Thoracic aorta (tissue), 2 donors: ENCODE results near the gene NEDD4L. TPM values are rescaled to one million over a fixed set of nuclear protein-coding genes. Genes with fewer than 3 reads are reported as not detected.

Experiments
- ATAC-seq: fragments of 150-250 bp; one replicate; pipeline ENCODE4 v1.8.0; 2017; ENCODE audit warnings: low read depth; ENCODE audit not compliant: insufficient number of reproducible peaks, low FRiP score
- DNase-seq: peaks from one replicate; pipeline ENCODE4 v3.0.0-alpha.2; 2020; ENCODE audit warnings: low spot score
- H3K27ac ChIP-seq, 2 donors: fragments of 200-600 bp; sonication (generic); 1 replicate in 1 of 2; 2 replicates in 1 of 2; pipeline ENCODE4 v1.5.1; 2016; ENCODE audit warnings: mild to moderate bottlenecking in 2 of 2, moderate library complexity in 2 of 2
- H3K27me3 ChIP-seq: fragments of 200-600 bp; sonication (generic); replicated peaks from 2 replicates; pipeline ENCODE4 v1.6.0; 2016; ENCODE audit warnings: mild to moderate bottlenecking; ENCODE audit not compliant: insufficient read depth
- H3K36me3 ChIP-seq: fragments of 200-600 bp; sonication (generic); one replicate; pipeline ENCODE4 v1.5.1; 2016
- H3K4me1 ChIP-seq, 2 donors: fragments of 200-600 bp; sonication (generic); 1 replicate in 1 of 2; 2 replicates in 1 of 2; pipeline versions ENCODE4 v1.5.1 to v1.6.0; 2016; ENCODE audit warnings: low read depth in 2 of 2, mild to moderate bottlenecking in 1 of 2; ENCODE audit not compliant: control insufficient read depth in 1 of 2
- H3K4me3 ChIP-seq: fragments of 200-600 bp; sonication (generic); 2 replicates; pipeline ENCODE4 v1.5.1; 2016; ENCODE audit warnings: mild to moderate bottlenecking
- H3K9me3 ChIP-seq: fragments of 200-600 bp; sonication (generic); 2 replicates; pipeline ENCODE4 v1.5.1; 2016
- CTCF ChIP-seq: fragments of 200-600 bp; sonication (generic); IDR thresholded peaks from one replicate; pipeline ENCODE4 v1.5.1; 2019; ENCODE audit warnings: antibody characterized with exemption
- total RNA-seq, 2 donors: library from RNA; depleted of rRNA; stranded (reverse); fragments of >200 nt; gene quantifications; one replicate each; pipeline versions ENCODE4 v1.1.0 to v1.2.3, GENCODE V29; 2016

The NEDD4L gene
- total RNA-seq, 2 donors from 2014 or later: 13.9 to 22.9 TPM

- Histone ChIP-seq H3K36me3 (no peaks in the 10 kb centered on the region), H3K27ac (no peak overlapping the region), H3K4me1 (no peaks in the 10 kb centered on the region), H3K27me3 (no peaks in the 10 kb centered on the region), H3K4me3 (no peak overlapping the region), H3K9me3 (no peaks in the 10 kb centered on the region)
- DNase-seq: no peak
- ATAC-seq: no peak
- TF ChIP-seq CTCF: no peak
These were observed 363.8 kb downstream of the NEDD4L start for GRCh38 chr18:58407649-58408407.

DNA sequence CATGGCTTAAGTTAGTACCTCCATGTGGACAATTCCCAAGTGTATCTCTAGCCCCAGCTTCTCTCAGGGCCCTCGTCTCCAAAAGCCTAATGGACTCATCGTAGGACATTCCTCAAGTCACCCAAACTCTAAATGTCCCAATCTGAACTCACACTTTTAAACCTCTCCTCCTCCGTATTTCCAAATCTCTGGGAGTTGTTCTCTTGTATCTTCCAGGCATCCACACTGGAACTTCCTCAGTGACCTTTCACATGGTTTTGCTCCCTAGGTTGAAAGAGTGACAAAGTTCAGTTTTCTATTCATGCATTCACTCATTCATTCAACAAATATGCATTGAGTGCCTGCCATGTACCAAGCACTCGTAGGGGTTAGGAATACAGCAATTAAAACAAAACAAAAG is 364.6 kb downstream of the NEDD4L start:
- no peak for ATAC-seq
- no peaks in the 10 kb centered on the region for H3K4me1 ChIP-seq
- H3K27me3 ChIP-seq: no peaks in the 10 kb centered on the region
- no peak overlapping the region for H3K4me3 ChIP-seq
- H3K9me3 ChIP-seq: no peaks in the 10 kb centered on the region
- no peak for TF ChIP-seq CTCF
- no peaks in the 10 kb centered on the region for H3K36me3 ChIP-seq
- H3K27ac ChIP-seq: no peak overlapping the region
- no peak for DNase-seq

DNA sequence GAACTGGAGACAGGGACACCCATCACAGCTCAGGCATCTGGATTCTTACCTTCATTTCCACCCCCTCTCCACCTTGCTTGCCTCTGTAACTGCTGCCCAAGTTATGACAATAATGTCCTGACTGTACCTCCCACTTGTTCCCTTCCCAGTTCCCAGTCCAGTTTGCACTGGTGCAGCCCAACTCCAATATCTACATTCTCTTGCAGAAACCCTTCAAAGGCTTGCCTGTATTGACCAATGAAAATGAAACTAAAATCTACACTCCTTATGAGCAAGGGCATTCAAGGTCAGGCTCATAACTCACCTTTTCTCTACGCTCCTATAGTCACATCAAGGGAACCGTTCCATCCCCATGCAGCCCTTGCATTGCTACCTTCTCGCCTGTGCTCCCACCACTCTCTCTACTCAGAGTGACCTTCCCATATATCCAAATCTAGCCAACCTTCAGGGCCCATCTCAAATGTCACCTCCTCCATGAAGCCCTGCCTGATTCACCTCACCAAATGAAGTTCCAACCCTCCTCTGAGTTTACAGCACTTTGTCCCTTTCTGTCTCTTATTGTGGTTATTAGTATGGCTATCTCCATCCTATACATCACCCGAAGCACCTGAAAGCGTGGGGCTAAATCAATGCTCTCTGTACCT is 365.9 kb downstream of the NEDD4L start:
- no peak for ATAC-seq
- H3K4me3 ChIP-seq: no peak overlapping the region
- TF ChIP-seq CTCF: no peak

DNA sequence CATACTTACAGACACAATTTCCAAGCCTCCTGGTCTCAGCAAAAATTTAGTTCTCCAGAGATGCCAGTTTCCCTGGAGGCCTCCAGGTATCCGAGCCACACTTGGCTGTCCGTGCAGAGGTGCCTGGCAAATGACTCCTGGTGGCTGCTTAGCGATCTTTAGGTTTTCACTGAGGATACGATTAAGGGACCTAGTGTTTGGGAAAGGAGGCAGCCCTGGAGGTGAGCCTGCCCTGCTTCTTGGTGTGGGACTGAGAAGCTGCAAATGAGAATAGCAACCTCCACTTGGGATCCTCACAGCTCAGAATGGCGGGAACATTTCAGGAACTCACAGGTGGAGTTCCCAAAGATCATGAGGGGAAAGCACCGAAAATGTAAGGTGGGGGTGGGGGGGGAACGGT is 367.3 kb downstream of the NEDD4L start:
- TF ChIP-seq CTCF: no peak
- no peaks in the 10 kb centered on the region for H3K9me3 ChIP-seq
- no peak overlapping the region for H3K4me3 ChIP-seq
- no peak overlapping the region for H3K27ac ChIP-seq
- H3K36me3 ChIP-seq: no peaks in the 10 kb centered on the region
- DNase-seq (no peak), ATAC-seq (no peak)
- H3K4me1 ChIP-seq: no peaks in the 10 kb centered on the region
- H3K27me3 ChIP-seq: no peaks in the 10 kb centered on the region

More for the DNA sequence above, 365.9 kb downstream of the NEDD4L start:
- Histone ChIP-seq H3K27me3 (no peaks in the 10 kb centered on the region), H3K4me1 (no peaks in the 10 kb centered on the region), H3K9me3 (no peaks in the 10 kb centered on the region), H3K36me3 (no peaks in the 10 kb centered on the region), H3K27ac (no peak overlapping the region)
- DNase-seq: no peak

DNA sequence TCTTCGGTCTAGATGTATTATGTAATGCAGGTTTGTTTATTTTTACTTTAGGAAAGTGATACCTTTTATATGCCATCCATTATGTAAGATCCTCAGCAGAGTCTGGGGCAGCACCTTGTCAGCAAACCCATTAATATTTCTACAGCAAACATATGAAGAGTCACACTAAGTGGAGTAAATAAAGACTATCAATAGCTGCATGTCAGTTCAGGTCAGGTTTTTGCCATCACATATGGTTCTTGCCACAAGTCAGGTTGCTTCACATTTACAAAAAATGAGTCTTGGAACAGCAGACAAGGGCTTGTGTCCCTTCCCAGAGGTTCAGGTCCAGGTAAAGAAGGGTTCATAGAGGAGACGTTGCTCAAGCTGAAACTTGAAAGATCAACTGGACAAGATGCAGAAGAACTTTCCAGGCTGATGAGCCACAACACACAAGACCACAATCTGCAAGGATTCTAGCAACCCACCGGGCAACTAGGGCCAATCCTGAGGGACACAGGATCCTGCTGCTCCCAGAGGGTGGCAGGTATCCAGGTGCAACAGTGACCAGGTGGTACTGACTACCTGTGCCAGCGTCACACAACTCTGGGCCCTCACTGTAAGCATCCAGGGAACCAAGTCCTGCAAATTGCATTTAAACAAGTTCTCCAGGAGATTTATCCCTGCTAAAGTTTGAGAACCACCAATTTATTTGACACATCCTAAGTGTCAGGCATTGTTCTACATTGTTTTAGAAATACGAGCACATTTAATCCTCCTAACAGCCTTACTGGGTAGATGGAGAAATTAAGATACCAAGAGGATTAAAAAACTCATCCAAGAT is 369.0 kb downstream of the NEDD4L start:
- H3K9me3 ChIP-seq: no peaks in the 10 kb centered on the region
- DNase-seq (no peak), ATAC-seq (no peak)
- TF ChIP-seq CTCF: no peak
- no peaks in the 10 kb centered on the region for H3K27me3 ChIP-seq
- no peaks in the 10 kb centered on the region for H3K4me1 ChIP-seq
- H3K36me3 ChIP-seq: no peaks in the 10 kb centered on the region
- no peak overlapping the region for H3K27ac ChIP-seq
- no peak overlapping the region for H3K4me3 ChIP-seq
